ENCODE data around the gene SMIM24.

DNA sequence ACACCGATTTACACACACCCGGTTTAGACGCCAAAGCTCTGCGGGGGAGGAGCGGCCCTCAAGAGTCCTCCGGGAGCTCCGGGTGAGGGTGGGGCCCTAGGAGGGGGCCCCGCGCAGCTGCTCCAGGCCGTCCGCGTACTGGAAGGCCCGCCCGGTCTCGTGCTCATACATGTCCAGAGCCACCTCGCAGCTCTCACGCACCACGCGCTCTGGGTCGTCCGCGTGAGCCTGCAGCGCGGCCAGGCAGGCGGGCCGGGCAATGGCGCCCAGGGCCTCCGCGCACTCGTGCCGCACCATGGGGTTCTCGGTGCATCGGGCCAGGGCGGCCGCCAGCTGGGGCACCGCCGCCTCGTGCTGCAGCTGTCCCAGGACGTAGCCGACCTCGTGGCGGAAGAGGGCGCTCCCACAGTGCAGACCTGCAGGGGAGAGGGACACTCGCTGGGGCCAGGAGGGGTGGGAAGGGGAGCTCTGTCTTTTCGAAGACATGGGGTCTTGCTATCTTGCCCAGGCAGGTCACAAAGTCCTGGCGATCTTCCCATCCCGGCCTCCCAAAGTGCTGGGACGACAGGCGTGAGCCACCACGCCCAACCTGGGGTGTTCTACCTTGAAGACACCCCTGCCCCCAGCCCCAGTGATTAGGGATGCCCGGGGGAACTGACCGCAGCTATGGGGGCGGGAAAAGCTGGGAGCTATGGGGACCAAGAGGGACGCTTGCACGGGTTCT, 11.2 kb upstream of the SMIM24 start:
- TF ChIP-seq CTCF (IDR thresholded peaks at IDR 0.05 in 8 of 11, conservative IDR thresholded peaks at IDR 0.05 in 3 of 11) (no peak), POLR2A (IDR thresholded peaks at IDR 0.05) (no peak), POLR2AphosphoS5 (IDR thresholded peaks at IDR 0.05) (no peak)

Data from spleen (tissue), 7 donors.